Activated T-helper 17 cell treated with anti-CD3 and anti-CD28 coated beads, Interleukin-2, amount 50 U/mL, for 72 hours (primary cell): ENCODE results near the gene REC8. TPM values are rescaled to one million over a fixed set of nuclear protein-coding genes. Genes with fewer than 3 reads are reported as not detected.
"Not testable (repeated sequence)": the region's sequence is repeated elsewhere in the genome, so short reads cannot be mapped to it uniquely, and the experiment has no call there.

Experiments
- ATAC-seq: fragments of 150-1000 bp; cut with Tn5 transposase; replicated peaks from 2 replicates; pipeline ENCODE4 v1.10.0; 2021; ENCODE audit warnings: mild to moderate bottlenecking, moderate library complexity
- H3K27ac Mint-ChIP-seq: one replicate; pipeline ENCODE4 v1.8.0; 2022; ENCODE audit warnings: mixed read lengths
- H3K27me3 Mint-ChIP-seq: one replicate; pipeline ENCODE4 v1.8.0; 2022; ENCODE audit warnings: mixed read lengths
- H3K36me3 Mint-ChIP-seq: one replicate; pipeline ENCODE4 v1.8.0; 2022; ENCODE audit warnings: low read depth, mild to moderate bottlenecking, mixed read lengths
- H3K4me1 Mint-ChIP-seq: one replicate; pipeline ENCODE4 v1.8.0; 2022; ENCODE audit warnings: mixed read lengths
- H3K4me3 Mint-ChIP-seq: one replicate; pipeline ENCODE4 v1.8.0; 2022; ENCODE audit warnings: mild to moderate bottlenecking, mixed read lengths
- H3K9me3 Mint-ChIP-seq: one replicate; pipeline ENCODE4 v1.8.0; 2022; ENCODE audit warnings: mixed read lengths
- total RNA-seq, 2 donors: library from RNA; stranded (reverse); gene quantifications; one replicate each; pipeline ENCODE4 v1.2.3, GENCODE V29; 2022

Gene REC8
- total RNA-seq, 2 donors from 2014 or later = 35.7 to 58.8 TPM

- H3K27ac Mint-ChIP-seq = peak overlapping the region; percentile 80
- ATAC-seq = no peak
- H3K27me3 Mint-ChIP-seq = no peaks in the 10 kb centered on the region
- peaks cover 95% of the 10 kb centered on the region for H3K36me3 Mint-ChIP-seq
- H3K9me3 Mint-ChIP-seq = peaks cover 5% of the 10 kb centered on the region
- H3K4me3 Mint-ChIP-seq = no peak overlapping the region
- H3K4me1 Mint-ChIP-seq = peaks cover 39% of the 10 kb centered on the region
These were observed 35.2 kb downstream of the REC8 start for GRCh38 chr14:24207104-24207551.

GRCh38 chr14:24207625-24208024, 35.7 kb downstream of the REC8 start:
- peaks cover 39% of the 10 kb centered on the region for H3K4me1 Mint-ChIP-seq
- H3K4me3 Mint-ChIP-seq = no peak overlapping the region
- H3K27ac Mint-ChIP-seq = peak overlapping the region; percentile 80
- ATAC-seq = no peak
- peaks cover 95% of the 10 kb centered on the region for H3K36me3 Mint-ChIP-seq
- H3K27me3 Mint-ChIP-seq = no peaks in the 10 kb centered on the region
- peaks cover 5% of the 10 kb centered on the region for H3K9me3 Mint-ChIP-seq

GRCh38 chr14:24211311-24211710, 39.4 kb downstream of the REC8 start:
- Mint-ChIP-seq H3K4me1 (peaks cover 42% of the 10 kb centered on the region), H3K9me3 (no peaks in the 10 kb centered on the region), H3K4me3 (peak overlapping the region; percentile 81), H3K27me3 (no peaks in the 10 kb centered on the region), H3K27ac (peak overlapping the region; percentile 36), H3K36me3 (peaks cover 82% of the 10 kb centered on the region)
- ATAC-seq = no peak

GRCh38 chr14:24212924-24213865, 41.3 kb downstream of the REC8 start, which contains the start of gene CHMP4A:
Gene CHMP4A, minus strand, starts transcription at chr14:24213488. Its CDS starts 49 bp downstream, at chr14:24213439.
- Mint-ChIP-seq H3K4me1 (peaks cover 29% of the 10 kb centered on the region), H3K4me3 (peak within 1 kb of the TSS; percentile 81), H3K9me3 (no peaks in the 10 kb centered on the region), H3K36me3 (peaks cover 82% of the 10 kb centered on the region), H3K27ac (peak within 1 kb of the TSS; percentile 88), H3K27me3 (no peaks in the 10 kb centered on the region)
- ATAC-seq = peak; percentile 86

GRCh38 chr14:24213866-24214662, 42.2 kb downstream of the REC8 start:
- no peaks in the 10 kb centered on the region for H3K9me3 Mint-ChIP-seq
- H3K4me3 Mint-ChIP-seq = peak overlapping the region; percentile 81
- peak overlapping the region; percentile 88 for H3K27ac Mint-ChIP-seq
- no peaks in the 10 kb centered on the region for H3K27me3 Mint-ChIP-seq
- peaks cover 79% of the 10 kb centered on the region for H3K36me3 Mint-ChIP-seq
- peaks cover 29% of the 10 kb centered on the region for H3K4me1 Mint-ChIP-seq
- ATAC-seq = no peak

- Mint-ChIP-seq H3K27ac (peak within 1 kb of the TSS; percentile 88), H3K36me3 (peaks cover 69% of the 10 kb centered on the region), H3K4me1 (peaks cover 29% of the 10 kb centered on the region), H3K9me3 (no peaks in the 10 kb centered on the region), H3K27me3 (no peaks in the 10 kb centered on the region), H3K4me3 (peak within 1 kb of the TSS; percentile 81)
- peak; percentile 76 for ATAC-seq
These were observed 43.8 kb downstream of the REC8 start, which contains the start of gene MDP1 for GRCh38 chr14:24215495-24216344. Gene MDP1, minus strand, starts transcription at chr14:24216066. Its CDS starts 111 bp downstream, at chr14:24215955.

GRCh38 chr14:24216345-24216699, 44.4 kb downstream of the REC8 start:
- no peaks in the 10 kb centered on the region for H3K9me3 Mint-ChIP-seq
- peak overlapping the region; percentile 88 for H3K27ac Mint-ChIP-seq
- H3K4me3 Mint-ChIP-seq = peak overlapping the region; percentile 81
- H3K27me3 Mint-ChIP-seq = no peaks in the 10 kb centered on the region
- ATAC-seq = no peak
- H3K4me1 Mint-ChIP-seq = peaks cover 29% of the 10 kb centered on the region
- H3K36me3 Mint-ChIP-seq = peaks cover 63% of the 10 kb centered on the region

GRCh38 chr14:24216876-24217275, 45.0 kb downstream of the REC8 start:
- Mint-ChIP-seq H3K27ac (peak overlapping the region; percentile 88), H3K4me1 (peaks cover 23% of the 10 kb centered on the region), H3K36me3 (peaks cover 58% of the 10 kb centered on the region)
- not testable (repeated sequence) for H3K9me3 Mint-ChIP-seq, H3K27me3 Mint-ChIP-seq, H3K4me3 Mint-ChIP-seq, ATAC-seq

- Mint-ChIP-seq H3K9me3 (no peaks in the 10 kb centered on the region), H3K4me3 (no peak overlapping the region), H3K36me3 (peaks cover 40% of the 10 kb centered on the region), H3K27ac (peak overlapping the region; percentile 35), H3K4me1 (peaks cover 21% of the 10 kb centered on the region), H3K27me3 (no peaks in the 10 kb centered on the region)
- ATAC-seq = no peak
These were observed 47.2 kb downstream of the REC8 start for GRCh38 chr14:24219080-24219479.

- peaks cover 43% of the 10 kb centered on the region for H3K36me3 Mint-ChIP-seq
These were observed 47.6 kb downstream of the REC8 start for GRCh38 chr14:24219521-24219920.

GRCh38 chr14:24222987-24223386, 51.1 kb downstream of the REC8 start:
- H3K4me3 Mint-ChIP-seq, ATAC-seq, H3K27me3 Mint-ChIP-seq, H3K9me3 Mint-ChIP-seq, H3K27ac Mint-ChIP-seq: not testable (repeated sequence)
- H3K36me3 Mint-ChIP-seq = peaks cover 45% of the 10 kb centered on the region
- peaks cover 20% of the 10 kb centered on the region for H3K4me1 Mint-ChIP-seq

More at GRCh38 chr14:24219521-24219920, 47.6 kb downstream of the REC8 start:
- H3K4me3 Mint-ChIP-seq = no peak overlapping the region
- H3K27ac Mint-ChIP-seq = peak overlapping the region; percentile 35
- no peaks in the 10 kb centered on the region for H3K27me3 Mint-ChIP-seq
- no peak for ATAC-seq
- H3K4me1 Mint-ChIP-seq = peaks cover 19% of the 10 kb centered on the region
- H3K9me3 Mint-ChIP-seq = no peaks in the 10 kb centered on the region

- H3K36me3 Mint-ChIP-seq = peaks cover 48% of the 10 kb centered on the region
- no peak for ATAC-seq
- no peaks in the 10 kb centered on the region for H3K9me3 Mint-ChIP-seq
- H3K27me3 Mint-ChIP-seq = no peaks in the 10 kb centered on the region
- peak overlapping the region; percentile 66 for H3K27ac Mint-ChIP-seq
- no peak overlapping the region for H3K4me3 Mint-ChIP-seq
- peaks cover 16% of the 10 kb centered on the region for H3K4me1 Mint-ChIP-seq
These were observed 52.8 kb downstream of the REC8 start for GRCh38 chr14:24224618-24225071.

- peak overlapping the region; percentile 6 for H3K27ac Mint-ChIP-seq
- H3K9me3 Mint-ChIP-seq = no peaks in the 10 kb centered on the region
- H3K4me3 Mint-ChIP-seq = peak overlapping the region; percentile 3
- no peak for ATAC-seq
- peaks cover 48% of the 10 kb centered on the region for H3K36me3 Mint-ChIP-seq
- peaks cover 14% of the 10 kb centered on the region for H3K4me1 Mint-ChIP-seq
- no peaks in the 10 kb centered on the region for H3K27me3 Mint-ChIP-seq
These were observed 54.6 kb downstream of the REC8 start for GRCh38 chr14:24226473-24226872.
